GM18517 (cell line): Measurements from ENCODE around the gene OSTF1.

Source experiments
- ATAC-seq: cut with Tn5 transposase; IDR thresholded peaks from one replicate; pipeline ENCODE4 v1.9.1; 2021; ENCODE audit warnings: mild to moderate bottlenecking, moderate library complexity; ENCODE audit not compliant: unreplicated experiment

The OSTF1 gene, protein sequence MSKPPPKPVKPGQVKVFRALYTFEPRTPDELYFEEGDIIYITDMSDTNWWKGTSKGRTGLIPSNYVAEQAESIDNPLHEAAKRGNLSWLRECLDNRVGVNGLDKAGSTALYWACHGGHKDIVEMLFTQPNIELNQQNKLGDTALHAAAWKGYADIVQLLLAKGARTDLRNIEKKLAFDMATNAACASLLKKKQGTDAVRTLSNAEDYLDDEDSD

DNA sequence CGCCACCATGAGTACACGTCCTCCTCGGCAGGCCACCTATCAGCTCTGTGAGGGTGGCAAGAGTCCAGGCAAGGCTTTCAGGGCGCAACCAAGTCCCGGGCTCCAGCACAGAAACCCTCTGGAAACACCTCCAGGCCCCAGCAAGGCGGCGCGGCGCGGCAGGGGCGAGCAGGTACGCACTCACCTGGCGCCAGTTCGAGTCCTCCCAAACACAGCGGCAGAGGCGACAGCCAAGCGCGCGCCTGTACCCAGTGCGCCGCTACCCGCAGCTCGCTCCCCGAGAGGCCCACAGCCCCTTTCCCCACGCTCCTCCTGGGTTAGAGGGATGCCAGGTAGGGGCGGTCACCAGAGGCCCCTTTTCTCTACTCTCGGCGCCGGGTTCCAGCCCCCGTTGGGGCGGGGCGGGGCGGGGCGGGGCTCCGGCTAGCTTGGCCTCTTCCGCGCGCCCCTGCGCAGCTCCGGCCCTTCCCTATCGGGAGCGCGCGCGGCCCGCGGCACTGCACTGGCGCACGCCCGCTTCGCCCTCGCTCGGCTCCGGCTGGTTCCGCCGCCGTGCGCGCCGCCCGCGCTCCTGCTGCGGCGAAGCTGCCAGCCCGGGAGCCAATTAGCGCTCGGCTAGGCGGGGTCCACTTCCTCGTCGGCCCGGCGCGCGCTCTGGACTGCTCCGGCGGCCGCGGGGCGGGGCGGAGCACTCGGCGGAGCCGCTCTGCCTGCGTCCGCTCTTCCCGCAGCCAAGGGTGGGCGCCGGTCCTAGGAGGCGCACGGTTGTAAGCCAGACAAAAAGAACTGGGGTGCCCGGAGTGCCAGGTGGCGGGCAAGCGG lies at the start of gene OSTF1, which contains the start of gene NMRK1:
TSS of gene OSTF1 (plus strand) at position 691 of the 822 bp plus-strand sequence. CDS start 179 bp downstream, outside the sequence.
TSS of gene NMRK1 (minus strand) at position 332 of the 822 bp plus-strand sequence. CDS start 5,040 bp downstream, outside the sequence.
- peak; percentile 81 for ATAC-seq

DNA sequence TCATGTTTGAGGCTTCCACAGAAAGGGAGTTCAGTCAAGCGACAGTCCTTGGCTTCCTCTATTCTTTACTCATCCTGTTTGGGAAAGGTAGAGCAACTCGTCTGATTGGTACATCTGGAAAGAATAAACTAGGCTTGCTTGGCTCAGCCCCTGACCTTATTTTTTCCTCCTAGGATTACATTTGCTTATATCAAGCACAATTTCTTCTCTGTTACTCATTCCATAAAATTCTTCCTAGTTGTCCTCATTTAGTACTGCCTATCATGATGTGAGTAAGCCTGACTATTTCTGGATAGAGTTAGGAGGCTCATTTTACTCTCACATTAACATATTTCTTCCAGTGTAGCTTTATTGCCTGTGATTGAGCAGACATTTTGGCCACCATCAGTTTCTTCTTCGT lies 49.3 kb upstream of the OSTF1 start:
- ATAC-seq: no peak

DNA sequence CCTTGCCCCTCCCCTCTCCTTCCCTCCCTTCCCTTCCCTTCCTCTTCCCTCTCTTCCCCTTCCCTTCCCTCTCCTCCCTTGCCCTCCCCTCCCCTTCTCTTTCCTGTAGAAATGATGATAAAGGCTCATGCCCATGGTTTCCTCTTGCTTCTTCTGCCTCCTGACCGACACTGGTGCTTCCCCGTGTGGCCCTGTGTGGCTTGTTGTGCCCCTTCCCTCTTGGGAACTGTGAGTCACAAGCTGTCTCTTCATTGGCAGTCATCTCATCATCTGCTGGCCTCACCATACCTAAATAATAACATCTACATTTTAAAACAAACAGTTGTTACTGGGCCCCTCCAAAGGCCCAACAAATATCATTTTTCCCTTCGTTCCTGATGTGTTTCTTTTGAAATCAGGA lies 48.5 kb upstream of the OSTF1 start:
- ATAC-seq: no peak

DNA sequence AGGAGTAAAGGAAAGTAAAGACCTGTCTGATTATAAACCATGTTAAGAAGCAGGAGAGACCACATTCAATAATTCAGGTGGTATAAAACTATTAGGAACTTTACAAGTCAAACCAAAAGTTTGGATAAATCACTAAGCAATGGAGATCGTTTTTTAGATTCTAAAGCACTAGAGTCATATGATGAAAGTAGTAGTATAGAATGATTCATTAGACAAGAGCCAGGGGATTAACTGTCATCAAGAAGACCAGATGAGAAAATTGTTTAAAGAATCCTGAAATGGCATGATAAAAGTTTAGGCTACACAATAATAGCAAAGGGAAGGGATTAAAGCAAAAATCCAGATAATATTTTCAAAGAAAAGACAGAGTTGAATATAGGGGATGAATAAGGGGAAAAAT lies 47.3 kb upstream of the OSTF1 start:
- ATAC-seq: no peak

DNA sequence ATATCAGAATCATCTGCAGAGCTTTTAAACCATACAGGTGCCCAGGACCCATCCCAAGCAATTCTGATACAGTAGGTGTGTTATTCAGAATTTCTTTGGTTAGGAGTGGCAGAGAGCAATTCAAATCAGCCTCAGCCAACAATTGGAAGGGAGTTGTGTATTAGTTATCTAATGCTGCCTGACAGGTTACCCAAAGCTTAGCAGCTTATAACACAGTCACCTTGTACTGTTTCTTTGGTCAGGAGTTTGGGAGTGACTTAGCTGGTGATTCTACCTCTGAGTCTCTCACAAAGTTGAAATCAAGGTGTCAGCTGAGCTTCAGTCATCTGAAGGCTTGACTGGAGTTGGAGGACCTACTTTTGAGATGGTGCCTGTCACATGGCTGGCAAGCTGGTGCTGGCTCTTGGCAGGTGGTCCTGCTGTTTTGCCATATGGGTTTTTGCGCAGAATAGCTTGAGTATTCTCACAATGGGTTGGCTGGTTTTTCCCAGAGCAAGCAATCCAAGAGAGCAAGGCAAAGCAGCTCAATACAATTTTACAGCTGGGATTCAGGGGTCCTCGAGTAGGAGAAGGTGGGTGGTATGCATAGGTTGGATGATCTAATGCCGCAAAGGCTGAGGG lies 41.5 kb upstream of the OSTF1 start:
- ATAC-seq: no peak

GRCh38 chr9:75047506-75047905 lies 40.8 kb upstream of the OSTF1 start:
- ATAC-seq: no peak

DNA sequence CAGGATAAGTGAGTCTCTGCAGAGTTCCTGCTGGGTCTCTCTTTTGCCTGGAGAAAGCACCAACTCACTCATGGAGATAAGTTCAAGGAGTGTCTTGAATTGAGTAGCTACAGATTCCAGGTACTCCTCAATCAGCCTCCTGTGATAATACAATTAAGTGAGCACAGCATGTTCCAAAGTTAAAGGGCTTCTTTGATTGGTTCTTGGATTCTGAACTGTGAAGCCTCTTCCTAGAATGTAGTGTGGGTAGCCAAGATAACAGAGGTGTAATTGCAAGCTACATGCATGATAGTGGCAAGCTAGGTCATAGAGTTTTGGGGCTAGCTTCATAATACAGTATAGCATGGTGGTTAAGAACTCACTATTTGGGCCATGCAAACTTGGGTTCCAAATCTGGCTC lies 37.0 kb upstream of the OSTF1 start:
- ATAC-seq: no peak

DNA sequence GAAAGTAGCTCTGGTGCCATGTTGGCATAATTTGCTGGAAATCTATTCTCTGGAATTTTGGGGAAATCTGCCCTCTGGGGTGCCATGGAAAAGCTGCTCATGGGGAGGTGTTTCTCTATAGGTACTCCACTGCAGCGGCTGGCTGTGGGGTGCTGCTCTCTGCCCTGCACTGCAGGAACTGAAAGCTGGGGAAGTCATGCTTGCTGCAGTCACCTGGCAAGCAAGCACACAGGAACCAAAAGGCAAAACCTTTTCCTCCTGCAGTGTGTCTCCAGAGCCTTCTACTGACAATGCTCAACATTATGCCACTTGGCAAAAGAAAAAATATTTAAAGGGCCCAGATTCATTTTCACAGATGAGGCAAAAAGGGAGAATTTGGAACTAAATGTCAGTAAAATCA lies 34.4 kb upstream of the OSTF1 start:
- ATAC-seq: peak; percentile 96

DNA sequence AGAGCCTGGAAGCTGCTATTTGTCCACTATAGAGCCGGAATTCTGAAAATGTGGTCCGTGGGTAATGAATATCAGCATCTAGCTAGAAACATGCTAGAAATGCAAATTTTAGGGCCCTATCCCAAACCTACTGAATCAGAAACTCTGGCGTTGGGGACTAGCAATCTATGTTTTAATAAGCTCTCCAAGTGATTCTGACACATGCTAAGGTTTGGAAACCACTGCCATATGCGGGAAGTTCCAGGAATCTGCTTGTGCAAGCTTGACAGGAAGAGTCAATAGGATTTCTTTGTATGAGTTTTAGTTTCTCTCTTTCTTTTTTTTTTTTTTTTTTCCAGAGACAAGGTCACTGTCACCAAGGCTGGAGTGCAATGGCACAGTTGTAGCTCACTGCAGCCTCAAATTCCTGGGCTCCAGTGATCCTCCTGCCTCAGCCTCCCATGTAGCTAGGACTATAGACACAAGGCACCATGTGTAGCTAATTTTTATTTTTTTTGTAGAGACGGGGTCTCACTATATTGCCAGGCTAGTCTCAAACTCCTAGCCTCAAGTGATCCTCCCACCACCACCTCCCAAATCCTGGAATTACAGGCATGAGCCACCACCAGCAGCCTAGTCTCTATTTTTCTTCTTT lies 33.8 kb upstream of the OSTF1 start:
- ATAC-seq: no peak

- ATAC-seq: no peak
Observed at GRCh38 chr9:75061169-75061568, 27.1 kb upstream of the OSTF1 start.

- ATAC-seq: no peak
Observed at GRCh38 chr9:75063556-75064305, 24.6 kb upstream of the OSTF1 start.

GRCh38 chr9:75064307-75065025 lies 23.8 kb upstream of the OSTF1 start:
- ATAC-seq: no peak

GRCh38 chr9:75065510-75065909 lies 22.8 kb upstream of the OSTF1 start:
- ATAC-seq: no peak

GRCh38 chr9:75067894-75068293 lies 20.4 kb upstream of the OSTF1 start:
- no peak for ATAC-seq

GRCh38 chr9:75069171-75069570 lies 19.1 kb upstream of the OSTF1 start:
- no peak for ATAC-seq

GRCh38 chr9:75071530-75072122 lies 16.7 kb upstream of the OSTF1 start:
- no peak for ATAC-seq

DNA sequence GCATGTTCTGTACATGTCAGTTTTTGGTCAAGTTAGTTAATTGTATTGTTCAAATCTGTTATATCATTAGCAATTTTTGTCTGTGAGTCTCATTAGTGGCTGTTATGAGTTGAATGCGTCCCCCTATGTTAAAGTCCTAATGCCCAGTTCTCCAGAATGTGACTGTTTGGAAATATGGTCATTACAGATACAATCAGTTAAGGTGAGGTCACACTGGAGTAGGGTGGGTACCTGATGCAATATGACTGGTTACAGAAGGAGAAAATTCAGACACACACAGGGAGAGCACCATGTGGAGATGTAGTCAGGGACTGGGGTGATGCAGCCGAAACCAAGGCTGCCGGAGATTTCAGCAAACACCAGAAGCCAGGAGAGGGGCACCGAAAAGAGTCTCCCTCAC lies 15.4 kb upstream of the OSTF1 start:
- no peak for ATAC-seq

DNA sequence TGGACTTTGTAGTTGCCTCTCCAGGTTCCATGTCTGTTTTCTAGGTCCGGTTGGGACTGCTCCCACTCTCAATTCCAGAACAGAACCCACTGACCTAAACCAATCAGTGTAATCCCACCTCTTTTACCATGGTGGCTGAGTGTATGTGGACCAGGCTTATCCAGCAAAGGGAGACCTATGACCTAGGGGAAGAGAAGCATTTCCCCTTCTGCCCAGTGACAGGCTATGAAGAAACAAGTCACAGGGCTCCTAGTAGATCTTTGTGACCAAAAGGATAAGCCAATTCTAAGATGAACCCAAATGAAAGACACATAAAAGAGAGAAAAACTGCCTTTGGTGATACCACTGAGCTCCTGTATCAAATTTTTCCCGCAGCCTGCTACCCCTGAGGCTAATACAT lies 6.7 kb upstream of the OSTF1 start:
- no peak for ATAC-seq

DNA sequence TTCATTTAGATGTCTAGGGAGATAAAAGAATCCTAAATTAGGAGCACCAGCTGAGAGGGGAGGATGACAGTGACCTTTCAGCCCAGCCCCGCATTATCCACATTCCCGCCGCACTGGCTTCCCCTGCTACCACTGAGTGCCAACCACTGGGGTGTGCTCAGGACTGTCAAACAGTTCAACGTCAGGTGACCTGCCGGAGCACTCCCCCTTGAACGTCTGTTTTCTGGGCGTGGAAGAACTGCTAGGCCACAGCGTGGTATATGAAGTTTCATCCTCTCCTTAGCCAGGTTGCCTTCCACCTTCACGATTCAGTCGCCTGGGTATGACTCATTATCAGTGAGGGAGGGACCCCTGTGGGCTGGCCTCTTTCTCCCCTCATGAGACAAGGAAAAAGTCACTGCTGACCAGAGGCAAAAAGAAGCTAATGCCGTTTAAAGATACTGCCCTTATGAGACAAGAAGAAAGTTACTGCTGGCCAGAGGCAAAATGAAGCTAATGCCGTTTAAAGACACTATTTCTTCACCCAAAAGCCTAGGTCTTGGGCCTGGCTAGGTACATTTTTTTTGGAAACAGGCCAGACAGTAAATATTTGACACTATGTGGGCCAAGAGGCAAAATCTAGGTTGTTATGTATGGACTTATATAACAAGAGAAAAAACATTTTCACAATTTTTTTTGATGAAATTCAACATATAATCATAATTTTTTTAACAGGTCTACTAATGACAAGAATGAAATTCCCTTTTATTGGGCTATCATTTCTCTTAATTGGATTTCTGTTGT lies 4.9 kb upstream of the OSTF1 start:
- no peak for ATAC-seq
